VCaP (cell line): ENCODE data around the gene HS6ST3.

Source experiments
- H3K27ac ChIP-seq: fragments of 450-650 bp; 2 replicates; pipeline ENCODE4 v1.5.1; 2017
- TF ChIP-seq, protein P1 (sequence below): fragments of 450-650 bp; conservative IDR thresholded peaks from 2 replicates; pipeline ENCODE4 v1.5.1; 2017; ENCODE audit warnings: mild to moderate bottlenecking, moderate library complexity

HS6ST3 gene

GRCh38 chr13:96539791-96540190 lies 449.9 kb downstream of the HS6ST3 start:
- H3K27ac ChIP-seq, result no peak overlapping the region
- TF ChIP-seq, protein P1, sequence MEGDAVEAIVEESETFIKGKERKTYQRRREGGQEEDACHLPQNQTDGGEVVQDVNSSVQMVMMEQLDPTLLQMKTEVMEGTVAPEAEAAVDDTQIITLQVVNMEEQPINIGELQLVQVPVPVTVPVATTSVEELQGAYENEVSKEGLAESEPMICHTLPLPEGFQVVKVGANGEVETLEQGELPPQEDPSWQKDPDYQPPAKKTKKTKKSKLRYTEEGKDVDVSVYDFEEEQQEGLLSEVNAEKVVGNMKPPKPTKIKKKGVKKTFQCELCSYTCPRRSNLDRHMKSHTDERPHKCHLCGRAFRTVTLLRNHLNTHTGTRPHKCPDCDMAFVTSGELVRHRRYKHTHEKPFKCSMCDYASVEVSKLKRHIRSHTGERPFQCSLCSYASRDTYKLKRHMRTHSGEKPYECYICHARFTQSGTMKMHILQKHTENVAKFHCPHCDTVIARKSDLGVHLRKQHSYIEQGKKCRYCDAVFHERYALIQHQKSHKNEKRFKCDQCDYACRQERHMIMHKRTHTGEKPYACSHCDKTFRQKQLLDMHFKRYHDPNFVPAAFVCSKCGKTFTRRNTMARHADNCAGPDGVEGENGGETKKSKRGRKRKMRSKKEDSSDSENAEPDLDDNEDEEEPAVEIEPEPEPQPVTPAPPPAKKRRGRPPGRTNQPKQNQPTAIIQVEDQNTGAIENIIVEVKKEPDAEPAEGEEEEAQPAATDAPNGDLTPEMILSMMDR, result no peak

DNA sequence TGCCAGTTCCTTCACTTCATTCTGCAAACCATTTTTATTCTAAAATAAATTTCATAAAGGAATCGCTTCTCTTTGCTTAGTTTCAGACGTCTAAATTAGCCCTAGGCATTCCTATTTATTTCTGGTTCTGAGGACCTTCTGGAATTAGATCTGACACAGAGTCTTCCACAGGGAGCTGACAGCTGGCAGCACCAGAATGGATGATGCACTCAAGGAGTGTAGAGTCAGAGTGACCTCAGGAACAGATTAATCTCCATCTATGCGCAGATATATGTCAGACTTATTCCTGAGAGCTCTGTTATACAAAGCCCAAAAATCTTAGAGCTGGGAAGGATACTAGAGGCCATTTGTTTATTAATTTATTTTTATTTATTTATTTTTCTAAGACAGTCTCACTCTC lies 450.8 kb downstream of the HS6ST3 start:
- H3K27ac ChIP-seq, result no peak overlapping the region
- TF ChIP-seq, protein P1, result no peak

GRCh38 chr13:96542986-96543385 lies 453.1 kb downstream of the HS6ST3 start:
- no peak overlapping the region for H3K27ac ChIP-seq
- TF ChIP-seq, protein P1, result no peak

- TF ChIP-seq, protein P1, result no peak
- H3K27ac ChIP-seq, result no peak overlapping the region
Measured at GRCh38 chr13:96544957-96545356, 455.1 kb downstream of the HS6ST3 start.

DNA sequence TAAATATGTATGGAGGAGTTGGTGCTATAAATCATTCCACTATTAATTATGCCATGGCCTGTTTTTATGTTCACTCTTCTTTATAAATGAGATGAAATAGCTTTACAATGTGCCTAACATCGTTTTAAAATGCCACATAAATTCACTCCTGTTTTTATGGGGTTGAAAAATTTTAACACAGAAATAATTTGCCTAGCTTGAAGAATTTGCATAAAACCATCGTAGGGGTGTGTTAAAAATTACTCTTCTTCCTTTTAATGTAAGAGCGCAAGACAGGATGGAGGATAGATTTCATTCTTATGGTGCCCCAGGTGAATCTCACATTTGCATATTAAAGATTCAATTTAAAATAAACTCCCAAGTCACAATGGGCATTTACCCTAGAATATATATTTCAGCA lies 456.6 kb downstream of the HS6ST3 start:
- no peak overlapping the region for H3K27ac ChIP-seq
- TF ChIP-seq, protein P1, result no peak

GRCh38 chr13:96551546-96551945 lies 461.6 kb downstream of the HS6ST3 start:
- TF ChIP-seq, protein P1, result no peak

DNA sequence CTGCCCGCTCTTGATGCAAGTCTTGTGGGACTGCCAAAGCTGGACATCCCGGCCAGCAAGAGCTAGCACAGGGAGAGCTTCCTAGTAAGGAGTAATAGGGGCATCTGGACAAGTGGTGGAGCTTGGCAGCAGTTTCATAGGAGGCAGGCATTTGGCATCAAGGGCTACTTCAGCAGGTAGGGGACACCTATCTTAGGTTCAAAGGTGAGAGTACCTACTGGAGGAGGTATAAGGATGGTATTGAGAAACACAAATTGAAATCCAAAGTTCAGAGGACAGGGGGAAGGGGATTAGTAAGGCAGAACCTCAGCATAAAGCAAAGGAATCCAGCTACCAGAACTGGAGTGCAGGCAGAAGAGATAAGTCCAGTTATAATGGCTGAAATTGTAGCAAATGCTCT lies 462.7 kb downstream of the HS6ST3 start:
- no peak overlapping the region for H3K27ac ChIP-seq
- TF ChIP-seq, protein P1, result no peak

More at GRCh38 chr13:96551546-96551945, 461.6 kb downstream of the HS6ST3 start:
- H3K27ac ChIP-seq, result no peak overlapping the region

DNA sequence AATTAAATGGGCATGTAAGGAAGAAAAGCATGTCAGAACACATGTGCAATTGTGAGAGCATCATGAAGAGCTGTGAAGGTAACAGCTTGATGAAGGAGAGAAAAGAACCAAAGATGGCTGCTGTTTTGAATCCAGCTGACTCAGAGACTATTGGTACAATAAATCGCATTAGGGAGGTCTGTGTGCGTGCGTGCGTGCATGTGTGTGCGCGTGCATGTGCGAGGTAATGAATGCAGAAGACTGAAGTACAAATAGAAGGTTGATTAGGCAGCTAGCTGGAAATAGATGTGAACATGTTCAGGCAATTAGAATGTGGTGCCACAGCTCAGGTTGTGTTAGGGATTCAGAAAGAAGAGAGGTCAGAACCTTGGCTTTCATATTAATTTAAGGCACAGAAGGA lies 463.9 kb downstream of the HS6ST3 start:
- H3K27ac ChIP-seq, result no peak overlapping the region
- TF ChIP-seq, protein P1, result no peak
